Ishikawa (cell line): ENCODE data around the gene CCDC6.

Experiments used
- CEBPB ChIP-seq: IDR thresholded peaks from 2 replicates; pipeline ENCODE4 v1.6.1; 2012
- CREB1 ChIP-seq: IDR thresholded peaks from 2 replicates; pipeline ENCODE4 v1.6.1; 2012; ENCODE audit warnings: low read depth
- EGR1 ChIP-seq: IDR thresholded peaks from 2 replicates; pipeline ENCODE4 v1.6.1; 2012
- EP300 ChIP-seq: IDR thresholded peaks from 2 replicates; pipeline ENCODE4 v1.6.1; 2012; ENCODE audit warnings: borderline replicate concordance
- FOXM1 ChIP-seq: IDR thresholded peaks from 2 replicates; pipeline ENCODE4 v1.6.1; 2012; ENCODE audit warnings: low read depth, borderline replicate concordance
- MAX ChIP-seq: IDR thresholded peaks from 2 replicates; pipeline ENCODE4 v1.6.1; 2012
- NFIC ChIP-seq: IDR thresholded peaks from 2 replicates; pipeline ENCODE4 v1.6.1; 2012
- RAD21 ChIP-seq: IDR thresholded peaks from 2 replicates; pipeline ENCODE4 v1.6.1; 2012; ENCODE audit warnings: low read depth
- TAF1 ChIP-seq: IDR thresholded peaks from 2 replicates; pipeline ENCODE4 v1.6.1; 2012; ENCODE audit warnings: low read depth, mild to moderate bottlenecking
- TCF12 ChIP-seq: IDR thresholded peaks from 2 replicates; pipeline ENCODE4 v1.6.1; 2012; ENCODE audit warnings: low read depth
- TEAD4 ChIP-seq: IDR thresholded peaks from 2 replicates; pipeline ENCODE4 v1.6.1; 2012
- YY1 ChIP-seq: IDR thresholded peaks from 2 replicates; pipeline ENCODE4 v1.6.1; 2012; ENCODE audit warnings: low read depth
- ZBTB7A ChIP-seq: IDR thresholded peaks from 2 replicates; pipeline ENCODE4 v1.6.1; 2012; ENCODE audit warnings: low read depth
- TF ChIP-seq, protein P1 (sequence below): IDR thresholded peaks from 2 replicates; pipeline ENCODE4 v1.6.1; 2012; ENCODE audit warnings: low read depth, mild to moderate bottlenecking
- TF ChIP-seq, protein P2 (sequence below): IDR thresholded peaks from 2 replicates; pipeline ENCODE4 v1.6.1; 2012

CCDC6 gene

GRCh38 chr10:59823751-59824150, 82.6 kb downstream of the CCDC6 start:
- TF ChIP-seq TAF1 = no peak
- TF ChIP-seq, protein P1, sequence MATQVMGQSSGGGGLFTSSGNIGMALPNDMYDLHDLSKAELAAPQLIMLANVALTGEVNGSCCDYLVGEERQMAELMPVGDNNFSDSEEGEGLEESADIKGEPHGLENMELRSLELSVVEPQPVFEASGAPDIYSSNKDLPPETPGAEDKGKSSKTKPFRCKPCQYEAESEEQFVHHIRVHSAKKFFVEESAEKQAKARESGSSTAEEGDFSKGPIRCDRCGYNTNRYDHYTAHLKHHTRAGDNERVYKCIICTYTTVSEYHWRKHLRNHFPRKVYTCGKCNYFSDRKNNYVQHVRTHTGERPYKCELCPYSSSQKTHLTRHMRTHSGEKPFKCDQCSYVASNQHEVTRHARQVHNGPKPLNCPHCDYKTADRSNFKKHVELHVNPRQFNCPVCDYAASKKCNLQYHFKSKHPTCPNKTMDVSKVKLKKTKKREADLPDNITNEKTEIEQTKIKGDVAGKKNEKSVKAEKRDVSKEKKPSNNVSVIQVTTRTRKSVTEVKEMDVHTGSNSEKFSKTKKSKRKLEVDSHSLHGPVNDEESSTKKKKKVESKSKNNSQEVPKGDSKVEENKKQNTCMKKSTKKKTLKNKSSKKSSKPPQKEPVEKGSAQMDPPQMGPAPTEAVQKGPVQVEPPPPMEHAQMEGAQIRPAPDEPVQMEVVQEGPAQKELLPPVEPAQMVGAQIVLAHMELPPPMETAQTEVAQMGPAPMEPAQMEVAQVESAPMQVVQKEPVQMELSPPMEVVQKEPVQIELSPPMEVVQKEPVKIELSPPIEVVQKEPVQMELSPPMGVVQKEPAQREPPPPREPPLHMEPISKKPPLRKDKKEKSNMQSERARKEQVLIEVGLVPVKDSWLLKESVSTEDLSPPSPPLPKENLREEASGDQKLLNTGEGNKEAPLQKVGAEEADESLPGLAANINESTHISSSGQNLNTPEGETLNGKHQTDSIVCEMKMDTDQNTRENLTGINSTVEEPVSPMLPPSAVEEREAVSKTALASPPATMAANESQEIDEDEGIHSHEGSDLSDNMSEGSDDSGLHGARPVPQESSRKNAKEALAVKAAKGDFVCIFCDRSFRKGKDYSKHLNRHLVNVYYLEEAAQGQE = no peak
- TF ChIP-seq TCF12 = no peak

DNA sequence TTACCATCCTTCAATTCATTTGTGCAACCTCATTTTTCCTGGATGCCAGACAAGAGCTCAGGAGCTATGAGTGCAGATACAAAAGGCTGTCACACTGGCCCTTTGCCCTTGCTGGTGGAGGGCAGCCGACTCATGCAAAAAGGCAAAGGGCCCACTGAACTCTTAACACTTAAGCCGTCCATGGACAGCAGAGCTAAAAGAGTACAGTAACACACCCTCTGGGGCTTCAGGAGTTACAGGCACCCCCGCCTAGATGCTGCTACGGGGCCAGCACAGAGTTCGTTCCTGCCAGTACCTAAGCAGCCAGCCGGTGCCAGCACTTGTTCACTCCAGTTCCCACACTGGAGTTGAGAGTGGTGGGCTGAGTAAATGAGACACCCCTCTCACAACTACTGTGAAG, 83.2 kb downstream of the CCDC6 start:
- TF ChIP-seq CEBPB = no peak
- no peak for TF ChIP-seq YY1
- TF ChIP-seq TEAD4 = no peak
- TF ChIP-seq TCF12 = no peak
- no peak for TF ChIP-seq NFIC
- no peak for TF ChIP-seq EP300
- TF ChIP-seq, protein P2, sequence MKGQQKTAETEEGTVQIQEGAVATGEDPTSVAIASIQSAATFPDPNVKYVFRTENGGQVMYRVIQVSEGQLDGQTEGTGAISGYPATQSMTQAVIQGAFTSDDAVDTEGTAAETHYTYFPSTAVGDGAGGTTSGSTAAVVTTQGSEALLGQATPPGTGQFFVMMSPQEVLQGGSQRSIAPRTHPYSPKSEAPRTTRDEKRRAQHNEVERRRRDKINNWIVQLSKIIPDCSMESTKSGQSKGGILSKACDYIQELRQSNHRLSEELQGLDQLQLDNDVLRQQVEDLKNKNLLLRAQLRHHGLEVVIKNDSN = no peak
- no peak for TF ChIP-seq MAX
- no peak for TF ChIP-seq ZBTB7A
- TF ChIP-seq FOXM1 = no peak

DNA sequence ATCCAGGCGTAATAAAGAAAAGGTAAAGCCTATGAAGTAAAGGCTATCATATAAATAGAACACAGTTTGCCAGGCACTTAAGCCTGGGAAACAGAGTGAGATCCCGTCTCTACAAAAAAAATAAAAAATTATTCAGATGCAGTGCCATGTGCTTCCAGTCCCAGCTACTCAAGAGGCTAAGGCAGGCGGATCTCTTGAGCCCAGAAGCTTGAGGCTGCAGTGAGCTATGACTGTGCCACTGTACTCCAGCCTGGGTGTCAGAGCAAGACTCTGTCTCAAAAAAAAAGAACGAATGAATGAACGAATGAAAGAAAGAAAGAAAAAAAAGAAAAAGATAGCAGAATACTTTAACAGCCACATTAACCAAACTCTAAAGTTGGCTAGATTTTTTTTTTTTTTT, 85.9 kb downstream of the CCDC6 start:
- TF ChIP-seq TAF1 = no peak
- no peak for TF ChIP-seq TCF12
- no peak for TF ChIP-seq EP300
- TF ChIP-seq FOXM1 = no peak
- TF ChIP-seq CEBPB = no peak
- no peak for TF ChIP-seq CREB1
- TF ChIP-seq MAX = no peak
- TF ChIP-seq RAD21 = no peak

DNA sequence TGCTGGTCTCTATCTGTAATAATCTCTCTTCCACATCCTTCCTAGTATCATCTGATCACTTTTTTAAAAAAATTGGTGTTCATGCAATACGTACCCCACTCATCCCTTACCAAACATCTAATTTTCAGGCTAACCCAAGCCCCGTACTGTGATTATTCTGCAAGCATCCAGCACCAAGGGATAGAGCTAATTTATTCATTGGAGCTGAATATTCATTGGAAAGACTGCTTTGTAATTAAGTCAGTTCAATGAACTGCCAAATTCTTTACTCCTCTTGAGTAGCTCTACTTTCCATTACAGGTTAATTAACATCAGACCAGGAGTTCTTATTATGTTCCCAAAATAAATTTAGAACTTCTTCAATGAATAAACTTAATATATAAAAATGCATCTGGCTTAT, 86.7 kb downstream of the CCDC6 start:
- TF ChIP-seq CREB1 = no peak
- no peak for TF ChIP-seq FOXM1
- TF ChIP-seq RAD21 = no peak
- TF ChIP-seq TEAD4 = no peak
- no peak for TF ChIP-seq EGR1
- TF ChIP-seq, protein P1 = no peak
- no peak for TF ChIP-seq TCF12
- no peak for TF ChIP-seq CEBPB
- no peak for TF ChIP-seq MAX
- TF ChIP-seq, protein P2 = no peak
- no peak for TF ChIP-seq NFIC
- TF ChIP-seq TAF1 = no peak
- TF ChIP-seq EP300 = no peak
- TF ChIP-seq ZBTB7A = no peak
- no peak for TF ChIP-seq YY1

- TF ChIP-seq TAF1 = no peak
- no peak for TF ChIP-seq ZBTB7A
Measured at GRCh38 chr10:59819265-59819664, 87.1 kb downstream of the CCDC6 start.

GRCh38 chr10:59817773-59818172, 88.6 kb downstream of the CCDC6 start:
- no peak for TF ChIP-seq FOXM1
- no peak for TF ChIP-seq ZBTB7A
- TF ChIP-seq, protein P1 = no peak
- no peak for TF ChIP-seq TAF1
- TF ChIP-seq CEBPB = no peak
- TF ChIP-seq, protein P2 = no peak
- TF ChIP-seq NFIC = no peak
- TF ChIP-seq YY1 = no peak
- TF ChIP-seq EP300 = no peak
- no peak for TF ChIP-seq TCF12
- no peak for TF ChIP-seq EGR1
- no peak for TF ChIP-seq MAX
- no peak for TF ChIP-seq CREB1
- no peak for TF ChIP-seq TEAD4
- no peak for TF ChIP-seq RAD21
